NB4 (cell line): ENCODE results near the gene TSPAN5.

Experiments used
- DNase-seq: peaks from one replicate; pipeline ENCODE4 v3.0.0; 2010; ENCODE audit warnings: low read depth
- H3K4me3 ChIP-seq: one replicate; pipeline ENCODE4 v1.5.1; 2011; ENCODE audit warnings: mild to moderate bottlenecking, low read depth, low read length, moderate library complexity
- CTCF ChIP-seq: IDR thresholded peaks from one replicate; pipeline ENCODE4 v1.5.1; 2012; ENCODE audit warnings: low read depth, low read length
- MAX ChIP-seq: IDR thresholded peaks from 2 replicates; pipeline ENCODE4 v1.6.1; 2011; ENCODE audit warnings: low read depth, low read length
- MYC ChIP-seq: IDR thresholded peaks from 2 replicates; pipeline ENCODE4 v1.6.1; 2011; ENCODE audit warnings: low read depth, low read length
- POLR2A ChIP-seq: IDR thresholded peaks from 2 replicates; pipeline ENCODE4 v1.6.1; 2011; ENCODE audit warnings: mild to moderate bottlenecking; ENCODE audit not compliant: insufficient read length; ENCODE audit errors: extremely low read depth

The TSPAN5 gene

GRCh38 chr4:98565681-98566301 lies 92.6 kb downstream of the TSPAN5 start:
- TF ChIP-seq MAX (no peak), POLR2A (no peak), CTCF (no peak), MYC (no peak)
- DNase-seq, result no peak
- H3K4me3 ChIP-seq, result no peak overlapping the region

- DNase-seq, result no peak
- no peak for TF ChIP-seq POLR2A
- TF ChIP-seq MYC, result no peak
- no peak for TF ChIP-seq MAX
- TF ChIP-seq CTCF, result no peak
These were observed 93.6 kb downstream of the TSPAN5 start for GRCh38 chr4:98564852-98565251.

DNA sequence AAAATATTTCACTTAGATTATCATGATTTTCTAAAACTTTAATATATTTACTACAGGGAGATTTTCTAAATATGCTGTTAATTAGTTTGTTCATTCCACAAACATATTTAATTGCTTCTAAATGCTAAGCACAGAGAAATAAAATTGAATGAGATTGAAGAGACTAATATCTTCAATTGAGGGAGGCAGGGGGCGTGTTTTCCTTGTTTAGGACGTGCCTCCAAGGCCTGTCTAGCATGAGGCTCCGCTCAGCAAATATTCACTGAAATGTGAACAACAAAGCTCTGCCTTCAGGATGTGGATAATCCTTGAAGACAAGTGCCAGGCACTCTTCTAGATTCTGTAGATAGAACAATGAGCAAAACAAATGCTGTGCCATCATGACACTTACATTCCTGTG lies 98.1 kb downstream of the TSPAN5 start:
- TF ChIP-seq MYC (no peak), MAX (no peak), POLR2A (no peak), CTCF (no peak)
- no peak for DNase-seq
- H3K4me3 ChIP-seq, result no peak overlapping the region

More at GRCh38 chr4:98564852-98565251, 93.6 kb downstream of the TSPAN5 start:
- H3K4me3 ChIP-seq, result no peak overlapping the region

DNA sequence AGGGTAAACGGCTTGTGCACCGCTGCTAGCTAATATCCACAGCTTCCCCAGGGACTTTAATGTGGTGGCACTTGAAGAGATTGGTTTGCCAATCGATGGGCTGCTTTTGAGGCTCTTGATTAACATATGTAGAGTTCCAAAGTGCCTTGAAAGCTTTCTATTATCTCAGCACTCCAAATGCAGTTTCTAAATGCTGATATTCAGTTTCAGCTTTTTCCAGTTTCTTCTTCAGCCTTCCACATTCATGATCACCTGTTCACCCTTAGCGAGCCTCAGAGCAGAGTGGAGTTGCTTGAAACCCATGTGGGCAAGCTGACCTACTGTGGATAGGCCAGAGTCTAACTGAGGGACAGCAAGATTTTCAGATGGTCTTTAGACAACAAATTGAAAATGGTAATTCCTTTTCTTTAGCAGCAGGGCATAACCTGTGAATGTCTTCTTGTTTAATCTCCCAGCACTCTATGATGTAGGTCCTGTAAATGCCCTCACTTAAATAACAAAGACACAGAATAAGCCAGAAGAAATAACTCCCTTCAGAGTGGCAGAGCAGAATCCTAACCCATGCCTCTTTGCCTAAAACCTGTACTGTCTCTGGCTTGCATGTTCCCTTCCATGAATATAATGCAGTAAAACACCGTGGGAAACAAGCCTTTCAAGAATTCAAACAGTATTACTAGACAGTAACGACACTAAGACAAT lies 99.8 kb downstream of the TSPAN5 start:
- no peak for DNase-seq
- no peak for TF ChIP-seq MYC
- no peak for TF ChIP-seq MAX
- TF ChIP-seq POLR2A, result no peak
- TF ChIP-seq CTCF, result no peak
- H3K4me3 ChIP-seq, result no peak overlapping the region

DNA sequence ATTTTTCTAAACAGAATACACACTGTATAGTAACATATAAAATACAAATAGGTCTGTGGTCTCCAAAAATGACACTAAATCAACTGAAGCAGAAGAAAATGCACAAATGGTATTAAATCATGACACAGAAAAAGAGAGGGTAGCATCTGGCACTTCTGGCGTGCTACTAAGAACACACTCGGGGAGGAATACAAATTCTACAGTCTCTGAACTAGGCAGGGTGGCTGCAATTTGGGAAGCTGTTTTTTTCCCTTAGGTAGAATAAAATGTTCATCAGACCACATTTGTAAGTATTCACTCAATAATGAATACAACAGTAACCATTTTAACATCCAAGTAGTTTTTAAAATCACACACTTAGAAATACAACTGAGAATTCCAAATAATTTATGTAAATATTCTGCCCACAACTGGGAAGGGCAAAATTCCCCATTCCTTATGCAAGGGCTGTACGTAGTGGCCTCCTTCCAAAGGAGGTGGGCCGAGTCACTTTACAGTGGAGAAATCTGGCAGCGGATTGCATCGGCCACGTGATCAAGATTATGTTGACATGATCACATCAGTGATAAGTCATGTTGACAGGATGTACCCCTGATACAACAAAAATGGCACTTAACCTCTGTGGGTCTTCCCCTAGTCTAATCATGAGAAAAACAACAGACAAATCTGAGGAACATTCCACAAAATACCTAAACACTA lies 101.1 kb downstream of the TSPAN5 start:
- H3K4me3 ChIP-seq, result no peak overlapping the region
- no peak for TF ChIP-seq MYC
- no peak for TF ChIP-seq CTCF
- TF ChIP-seq MAX, result no peak
- TF ChIP-seq POLR2A, result no peak
- no peak for DNase-seq
